Fibroblast of skin of left quadriceps (primary cell): Measurements from ENCODE around the gene MRGPRF.

Experiments
- DNase-seq, 2 experiments: peaks; one replicate each; pipeline ENCODE4 v3.0.0-alpha.2; 2013; ENCODE audit warnings: low read depth in 2 of 2

The MRGPRF gene

GRCh38 chr11:69013009-69013951, at the start of gene MRGPRF:
Gene MRGPRF (minus strand): TSS chr11:69013246. CDS start chr11:69009901, 3,345 bp downstream.
- peak; percentile 82 to 83 for DNase-seq

- no peak for DNase-seq
Measured at GRCh38 chr11:69062169-69062855, 49.3 kb upstream of the MRGPRF start.

- no peak for DNase-seq
Measured at GRCh38 chr11:69061713-69062053, 48.6 kb upstream of the MRGPRF start.

GRCh38 chr11:69060806-69061712, 48.0 kb upstream of the MRGPRF start:
- no peak for DNase-seq

- no peak for DNase-seq
Measured at GRCh38 chr11:69059985-69060384, 46.9 kb upstream of the MRGPRF start.

GRCh38 chr11:69059429-69059828, 46.4 kb upstream of the MRGPRF start:
- no peak for DNase-seq

- no peak for DNase-seq
Measured at GRCh38 chr11:69058511-69059270, 45.6 kb upstream of the MRGPRF start.

GRCh38 chr11:69057801-69058200, 44.8 kb upstream of the MRGPRF start:
- DNase-seq, result no peak

- no peak for DNase-seq
Measured at GRCh38 chr11:69057236-69057635, 44.2 kb upstream of the MRGPRF start.

- no peak for DNase-seq
Measured at GRCh38 chr11:69055598-69056516, 42.8 kb upstream of the MRGPRF start.

GRCh38 chr11:69055212-69055586, 42.2 kb upstream of the MRGPRF start:
- DNase-seq, result no peak

- DNase-seq, result no peak
Measured at GRCh38 chr11:69054397-69055211, 41.6 kb upstream of the MRGPRF start.

- no peak for DNase-seq
Measured at GRCh38 chr11:69053546-69054396, 40.7 kb upstream of the MRGPRF start.

GRCh38 chr11:69053169-69053477, 40.1 kb upstream of the MRGPRF start:
- DNase-seq, result no peak

GRCh38 chr11:69052343-69053168, 39.5 kb upstream of the MRGPRF start:
- no peak for DNase-seq

- DNase-seq, result no peak
Measured at GRCh38 chr11:69051381-69052342, 38.6 kb upstream of the MRGPRF start.
